Common myeloid progenitor, CD34-positive (primary cell): ENCODE measurements around the gene DOK7.
"Not testable (repeated sequence)": the region's sequence is repeated elsewhere in the genome, so short reads cannot be mapped to it uniquely, and the experiment has no call there.

Source experiments
- CTCF ChIA-PET: fragments of 350-600 bp; sonication (Branson Sonifier 250); formaldehyde crosslinking; loops from one replicate; lab custom pipeline; 2021; ENCODE audit warnings: antibody characterized with exemption; lab: Charles Lee
- POLR2A ChIA-PET: fragments of 350-600 bp; sonication (Branson Sonifier 250); formaldehyde crosslinking; loops from one replicate; lab custom pipeline; 2021; ENCODE audit warnings: antibody characterized with exemption; lab: Charles Lee
- DNase-seq, 3 donors: peaks; one replicate each; pipeline versions ENCODE4 v3.0.0 to v3.0.0-alpha.2; 2013
- H3K27ac ChIP-seq, 2 experiments: 1 replicate in 1 of 2; 2 replicates in 1 of 2; pipeline ENCODE4 v1.7.0; 2013; ENCODE audit warnings: inconsistent platforms in 2 of 2, low read length in 2 of 2, mild to moderate bottlenecking in 2 of 2, low read depth in 1 of 2, moderate library complexity in 1 of 2; ENCODE audit not compliant: severe bottlenecking in 2 of 2, insufficient read depth in 1 of 2, poor library complexity in 1 of 2
- H3K27me3 ChIP-seq, 5 experiments: replicated peaks in 2 of 5; 1 replicate in 3 of 5; 2 replicates in 2 of 5; pipeline versions ENCODE4 v1.6.1 to v1.7.0; 2013; ENCODE audit warnings: low read length in 4 of 5, mild to moderate bottlenecking in 2 of 5, moderate library complexity in 2 of 5, inconsistent platforms in 1 of 5; ENCODE audit not compliant: insufficient read depth in 5 of 5, control insufficient read depth in 4 of 5
- H3K36me3 ChIP-seq, 4 experiments: 1 replicate in 2 of 4; 2 replicates in 2 of 4; pipeline versions ENCODE4 v1.6.1 to v1.7.0; 2013; ENCODE audit warnings: low read length in 3 of 4, control low read depth in 1 of 4, mild to moderate bottlenecking in 1 of 4; ENCODE audit not compliant: control insufficient read depth in 4 of 4, insufficient read depth in 4 of 4
- H3K4me1 ChIP-seq, 4 experiments: 1 replicate in 3 of 4; 2 replicates in 1 of 4; pipeline versions ENCODE4 v1.6.1 to v1.7.1; 2013; ENCODE audit warnings: low read length in 3 of 4, mild to moderate bottlenecking in 3 of 4, control low read depth in 1 of 4, inconsistent platforms in 1 of 4, moderate library complexity in 1 of 4; ENCODE audit not compliant: control insufficient read depth in 4 of 4, insufficient read depth in 4 of 4; ENCODE audit errors: control extremely low read depth in 1 of 4
- H3K4me3 ChIP-seq, 7 experiments: 1 replicate in 4 of 7; 2 replicates in 3 of 7; pipeline versions ENCODE4 v1.5.1 to v1.7.0; 2013; ENCODE audit warnings: mild to moderate bottlenecking in 7 of 7, low read length in 6 of 7, moderate library complexity in 6 of 7, inconsistent platforms in 2 of 7, low read depth in 2 of 7, control low read depth in 1 of 7; ENCODE audit not compliant: insufficient read depth in 4 of 7, control insufficient read depth in 1 of 7; ENCODE audit errors: extremely low read depth in 1 of 7
- H3K9me3 ChIP-seq, 5 experiments: 1 replicate in 4 of 5; 2 replicates in 1 of 5; pipeline versions ENCODE4 v1.6.1 to v1.7.1; 2013; ENCODE audit warnings: low read length in 4 of 5, mild to moderate bottlenecking in 2 of 5, inconsistent platforms in 1 of 5, low read depth in 1 of 5, moderate library complexity in 1 of 5; ENCODE audit not compliant: control insufficient read depth in 4 of 5, insufficient read depth in 2 of 5; ENCODE audit errors: control extremely low read depth in 1 of 5
- WGBS: methylation state at CpG from one replicate; pipeline ENCODE4 v1.1.5; 2013; ENCODE audit not compliant: insufficient coverage; 5-methylcytosine and 5-hydroxymethylcytosine counted together

Gene DOK7

DNA sequence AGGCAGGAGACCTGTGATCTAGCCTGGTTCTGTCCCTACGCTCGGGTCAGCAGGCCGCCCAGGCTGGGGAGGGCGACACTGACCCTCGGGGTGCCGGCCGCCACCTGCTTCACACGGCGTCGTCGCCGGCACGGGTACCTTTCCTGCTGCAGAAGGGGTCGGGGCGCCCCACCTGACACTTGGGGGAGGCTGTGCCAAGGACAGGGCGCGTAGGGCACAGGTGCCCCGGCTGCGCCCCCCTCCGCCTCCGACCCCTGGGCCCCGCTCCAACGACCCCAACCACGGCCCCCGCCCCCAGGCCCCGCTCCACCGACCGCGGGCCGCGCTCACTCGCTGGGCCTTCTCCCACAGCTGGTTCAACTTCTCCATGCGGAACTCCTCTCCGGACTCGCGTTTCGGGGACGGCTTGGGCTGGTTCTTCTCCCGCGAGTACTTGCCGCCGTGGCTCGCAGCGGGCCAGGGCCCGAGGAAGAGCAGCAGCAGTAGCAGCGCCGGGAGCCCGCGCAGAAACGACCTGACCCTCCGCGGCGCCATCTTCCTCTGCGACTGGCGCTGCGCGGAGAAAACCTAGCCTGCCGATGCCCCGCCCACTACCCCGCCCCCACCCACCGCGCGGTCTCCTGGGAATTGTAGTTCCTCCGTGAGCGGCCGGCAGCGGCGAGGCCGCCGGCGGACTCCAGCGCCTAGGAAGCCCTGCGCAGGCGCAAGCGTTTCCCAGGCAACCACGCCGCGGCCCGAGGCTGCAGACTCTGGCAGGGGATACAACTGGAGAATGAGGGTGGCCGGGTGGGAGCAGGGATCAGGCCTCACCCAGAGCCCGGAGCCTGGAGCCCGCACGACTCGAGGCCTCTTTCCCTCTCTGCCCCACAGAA is 69.0 kb downstream of the DOK7 start, which contains the start of gene LRPAP1:
Gene LRPAP1 (minus strand): TSS at position 544 of the 872 bp plus-strand sequence. CDS start 10 bp downstream, at position 534.
- H3K27me3 ChIP-seq, result peaks cover 0 to 12% (median 2%) of the 10 kb centered on the region in 5 experiments
- CTCF ChIA-PET, result no interaction called here
- H3K36me3 ChIP-seq, result peaks cover 0 to 25% (median 13%) of the 10 kb centered on the region in 4 experiments
- peak within 1 kb of the TSS in 1 of 2 experiments; percentile 25 for H3K27ac ChIP-seq
- peak within 1 kb of the TSS; percentile 70 to 91 (median 77) for H3K4me3 ChIP-seq
- H3K9me3 ChIP-seq, result peaks cover 0 to 3% (median 0%) of the 10 kb centered on the region in 5 experiments
- POLR2A ChIA-PET, result interaction anchor here (0.6 kb wide), 1 partner anchor 103 kb away, joined by 3 read pairs; no protein-coding TSS in a partner anchor
- H3K4me1 ChIP-seq, result peaks cover 0 to 36% (median 23%) of the 10 kb centered on the region in 4 experiments
- peak; percentile 83 to 86 (median 85) for DNase-seq
- WGBS, result under 1% methylated on average over 64 of the region's 84 CpGs

DNA sequence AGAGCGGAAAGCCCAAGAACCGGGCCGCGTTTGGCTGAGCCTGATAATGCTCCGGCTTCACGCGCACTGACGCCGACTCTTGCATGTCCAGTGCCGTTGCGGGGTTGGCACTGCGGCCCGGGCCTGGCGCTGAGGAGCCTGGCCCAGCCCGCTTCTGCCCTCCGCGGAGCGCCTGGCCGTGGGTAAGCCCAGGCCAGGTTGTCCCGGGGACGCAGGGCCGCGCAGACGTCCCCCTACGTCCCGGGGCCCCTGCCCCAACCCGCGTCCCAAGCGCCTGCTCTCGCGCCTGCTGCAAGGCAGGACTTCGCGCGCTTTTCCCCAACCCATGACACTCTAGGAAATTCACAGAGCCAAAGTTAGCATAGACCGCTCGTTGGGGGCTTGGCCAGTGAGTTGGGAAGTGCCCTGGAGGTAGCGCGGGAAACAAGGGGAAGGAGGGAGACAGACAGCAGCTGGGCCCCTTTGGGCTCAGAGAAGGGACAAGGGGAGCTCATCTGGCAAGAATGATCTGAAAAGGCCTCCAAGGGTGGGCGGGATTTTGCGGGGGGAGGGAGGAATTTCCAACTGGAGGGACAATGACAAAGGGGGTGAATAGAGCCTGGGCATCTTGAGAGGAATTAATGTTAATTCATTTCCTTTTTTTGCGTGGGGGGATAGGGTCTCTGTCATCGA is 69.8 kb downstream of the DOK7 start:
- Histone ChIP-seq H3K4me3 (peak overlapping the region; percentile 46 to 91 (median 76)), H3K4me1 (peaks cover 0 to 34% (median 22%) of the 10 kb centered on the region in 4 experiments), H3K36me3 (peaks cover 0 to 18% (median 10%) of the 10 kb centered on the region in 4 experiments), H3K27ac (no peak overlapping the region), H3K9me3 (peaks cover 0 to 6% (median 0%) of the 10 kb centered on the region in 5 experiments), H3K27me3 (peaks cover 0 to 12% (median 2%) of the 10 kb centered on the region in 5 experiments)
- CTCF ChIA-PET, result no interaction called here
- POLR2A ChIA-PET, result interaction anchor here (0.6 kb wide), 1 partner anchor 103 kb away, joined by 3 read pairs; no protein-coding TSS in a partner anchor
- WGBS, result 8% methylated on average over 38 of the region's 42 CpGs
- no peak for DNase-seq

DNA sequence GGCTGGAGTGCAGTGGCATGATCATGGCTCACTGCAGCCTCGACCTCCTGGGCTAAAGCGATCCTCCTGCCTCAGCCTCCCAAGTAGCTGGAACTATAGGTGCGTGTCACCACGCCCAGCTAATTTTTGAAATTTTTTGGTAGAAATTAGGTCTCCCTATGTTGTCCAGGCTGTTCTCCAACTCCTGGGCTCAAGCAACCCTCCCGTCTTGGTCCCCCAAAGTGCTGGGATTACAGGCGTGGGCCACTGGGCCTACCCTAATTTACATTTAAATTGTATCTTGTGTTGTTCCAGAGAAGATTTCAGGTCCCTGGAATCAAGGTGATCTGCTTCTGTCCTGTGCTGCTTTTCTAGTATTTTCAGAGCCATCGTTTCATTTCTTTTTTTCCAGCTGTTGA is 70.3 kb downstream of the DOK7 start:
- peaks cover 0 to 6% (median 0%) of the 10 kb centered on the region in 5 experiments for H3K9me3 ChIP-seq
- H3K27ac ChIP-seq, result no peak overlapping the region
- ChIA-PET POLR2A (no interaction called here), CTCF (no interaction called here)
- peaks cover 0 to 12% (median 2%) of the 10 kb centered on the region in 5 experiments for H3K27me3 ChIP-seq
- H3K4me3 ChIP-seq, result no peak overlapping the region
- peaks cover 0 to 13% (median 6%) of the 10 kb centered on the region in 4 experiments for H3K36me3 ChIP-seq
- peaks cover 0 to 34% (median 22%) of the 10 kb centered on the region in 4 experiments for H3K4me1 ChIP-seq
- WGBS, result 100% methylated on average over 5 of the region's 7 CpGs
- DNase-seq, result no peak

DNA sequence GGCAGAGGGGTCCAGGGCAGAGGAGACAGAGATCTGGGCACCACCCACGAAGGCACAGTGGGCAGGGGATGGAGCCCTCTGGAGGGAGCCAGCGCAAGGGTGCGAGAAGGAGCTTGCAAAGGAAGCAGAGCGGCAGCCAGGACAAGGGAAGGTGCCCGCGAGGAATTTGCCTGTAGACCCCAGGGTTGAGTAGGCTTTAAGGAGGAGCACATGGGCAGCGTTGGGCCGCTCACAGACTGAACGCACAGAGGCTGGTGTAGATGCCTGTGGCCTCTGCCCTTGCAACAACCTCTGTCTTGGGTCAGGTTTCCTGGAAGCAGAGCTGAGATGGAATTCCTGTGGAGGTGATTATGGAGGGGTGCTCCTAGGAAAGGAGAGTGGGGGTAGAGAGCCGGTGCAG is 72.7 kb downstream of the DOK7 start:
- H3K4me3 ChIP-seq, POLR2A ChIA-PET, H3K27ac ChIP-seq, CTCF ChIA-PET, DNase-seq, H3K36me3 ChIP-seq, H3K9me3 ChIP-seq: not testable (repeated sequence)
- 90% methylated on average over 7 of the region's 10 CpGs for WGBS
- H3K4me1 ChIP-seq, result peaks cover 0 to 18% (median 17%) of the 10 kb centered on the region in 4 experiments
- H3K27me3 ChIP-seq, result peaks cover 0 to 12% (median 2%) of the 10 kb centered on the region in 5 experiments

DNA sequence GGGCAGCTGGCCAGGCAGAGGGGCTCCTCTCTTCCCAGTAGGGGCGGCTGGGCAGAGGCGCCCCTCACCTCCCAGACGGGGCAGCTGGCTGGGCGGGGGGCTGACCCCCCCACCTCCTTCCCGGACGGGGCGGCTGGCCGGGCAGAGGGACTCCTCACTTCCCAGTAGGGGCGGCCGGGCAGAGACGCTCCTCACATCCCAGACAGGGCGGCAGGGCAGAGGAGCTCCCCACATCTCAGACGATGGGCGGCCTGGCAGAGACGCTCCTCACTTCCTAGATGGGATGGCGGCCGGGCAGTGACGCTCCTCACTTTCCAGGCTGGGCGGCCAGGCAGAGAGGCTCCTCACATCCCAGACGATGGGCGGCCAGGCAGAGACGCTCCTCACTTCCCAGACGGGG is 75.8 kb downstream of the DOK7 start:
- H3K4me3 ChIP-seq, H3K27ac ChIP-seq, H3K4me1 ChIP-seq, H3K27me3 ChIP-seq, DNase-seq, POLR2A ChIA-PET, CTCF ChIA-PET, H3K9me3 ChIP-seq, H3K36me3 ChIP-seq: not testable (repeated sequence)
- 90% methylated on average over 11 of the region's 23 CpGs for WGBS

DNA sequence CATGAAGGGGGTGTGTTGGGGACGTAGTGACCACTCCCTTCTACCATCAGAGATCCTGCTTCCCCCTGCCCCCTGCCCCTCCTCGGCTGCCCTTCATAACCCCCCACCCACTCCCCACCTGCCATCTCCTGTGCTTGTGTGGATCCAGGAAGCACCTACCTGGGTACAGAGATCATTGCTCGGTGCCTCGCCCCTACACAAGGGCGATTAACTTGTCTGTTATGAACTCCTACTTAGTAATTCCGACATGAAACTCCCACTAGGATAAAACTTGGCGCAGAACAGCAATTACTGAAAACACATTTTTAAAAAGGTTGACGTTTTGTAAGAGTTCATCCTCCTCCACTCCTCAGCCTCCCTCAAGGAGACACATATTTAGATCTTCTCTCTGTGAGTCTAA is 80.3 kb downstream of the DOK7 start:
- H3K36me3 ChIP-seq, H3K9me3 ChIP-seq, H3K27ac ChIP-seq, H3K4me3 ChIP-seq, CTCF ChIA-PET, H3K27me3 ChIP-seq, H3K4me1 ChIP-seq, POLR2A ChIA-PET, DNase-seq: not testable (repeated sequence)
- WGBS, result 100% methylated on average over 1 of the region's 8 CpGs
